NCI-H748 (cell line): ENCODE results near the gene GRID1.

Source experiments
- DNase-seq: peaks from one replicate; lab custom pipeline; 2025; ENCODE audit not compliant: unreplicated experiment; lab: John Stamatoyannopoulos, UW

The GRID1 gene

GRCh38 chr10:85917601-85918000 lies 449.0 kb downstream of the GRID1 start:
- no peak for DNase-seq

GRCh38 chr10:85916994-85917573 lies 449.5 kb downstream of the GRID1 start:
- peak; percentile 94 for DNase-seq

DNA sequence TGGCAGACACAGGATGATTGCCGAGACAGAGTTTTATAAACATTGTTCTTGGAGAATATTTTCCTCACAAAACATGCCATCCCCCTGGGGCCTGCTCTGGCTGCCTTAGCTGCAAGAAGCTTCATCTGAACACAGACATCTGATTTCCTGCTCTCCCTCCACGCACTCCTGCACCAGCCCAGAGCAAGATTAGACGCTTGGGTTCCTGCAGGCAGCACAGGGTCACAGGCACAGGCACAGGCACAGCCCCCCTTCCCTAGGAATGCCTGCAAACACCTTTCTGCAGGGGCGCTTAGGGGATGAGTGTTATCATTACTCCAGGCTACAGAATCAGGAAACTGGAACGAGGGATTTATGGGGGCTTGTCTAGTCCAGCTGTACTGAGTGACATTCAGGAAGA lies 450.3 kb downstream of the GRID1 start:
- DNase-seq, result no peak

GRCh38 chr10:85915245-85915846 lies 451.2 kb downstream of the GRID1 start:
- DNase-seq, result no peak

GRCh38 chr10:85914720-85915119 lies 451.9 kb downstream of the GRID1 start:
- no peak for DNase-seq

DNA sequence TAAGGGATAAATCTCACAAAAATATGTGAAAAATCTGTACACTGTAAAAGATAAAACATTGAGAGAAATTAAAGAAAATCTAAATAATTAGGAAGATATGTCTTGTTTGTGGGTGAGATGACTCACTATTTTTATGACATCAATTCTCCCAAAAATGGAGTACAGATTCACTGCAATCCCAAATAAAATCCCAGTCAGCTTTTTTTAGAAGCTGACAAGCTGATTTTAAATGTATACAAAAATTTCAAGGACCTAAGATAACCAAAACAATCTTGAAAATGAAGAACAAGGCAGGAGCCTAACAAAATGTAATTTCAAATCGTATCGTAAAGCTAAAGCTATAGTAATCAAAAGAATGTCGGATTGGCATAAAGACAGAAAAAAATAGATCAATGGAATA lies 458.1 kb downstream of the GRID1 start:
- DNase-seq, result no peak

DNA sequence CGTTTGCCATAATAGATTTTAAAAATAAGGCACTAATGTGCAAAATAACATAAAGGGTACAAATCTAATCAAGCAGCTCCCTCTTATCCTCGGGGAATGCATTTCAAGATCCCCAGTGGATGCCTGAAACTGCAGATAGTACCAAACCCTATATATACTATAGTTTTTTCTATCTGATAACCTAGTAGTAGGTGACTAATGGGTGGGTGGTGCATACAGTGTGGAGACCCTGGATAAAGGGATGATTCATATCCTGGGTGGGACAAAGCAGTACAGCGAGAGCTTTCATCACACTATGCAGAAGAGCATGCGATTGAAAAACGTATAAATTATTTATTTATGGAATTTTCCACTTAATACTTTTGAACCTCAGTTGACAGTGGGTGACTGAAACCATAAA lies 464.5 kb downstream of the GRID1 start:
- no peak for DNase-seq

DNA sequence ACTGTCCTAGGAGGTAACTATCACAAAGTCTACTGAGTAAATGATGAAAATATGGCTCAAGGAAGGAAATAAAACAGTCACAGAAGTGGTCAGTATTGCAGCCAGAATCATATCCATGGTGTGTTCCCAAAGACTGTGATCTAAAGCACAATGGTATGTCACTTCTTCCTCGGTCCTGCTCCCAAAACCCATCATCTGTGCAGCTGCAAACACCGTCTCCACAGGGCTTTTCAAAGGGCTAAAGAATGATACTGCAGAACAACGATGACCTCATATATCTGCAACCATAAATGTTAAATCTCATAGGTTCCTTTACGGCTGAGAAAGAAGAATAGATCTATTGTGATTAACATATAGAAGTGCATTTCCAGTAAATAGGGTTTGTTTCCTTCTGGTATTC lies 465.0 kb downstream of the GRID1 start:
- no peak for DNase-seq

GRCh38 chr10:85900487-85900886 lies 466.1 kb downstream of the GRID1 start:
- no peak for DNase-seq

GRCh38 chr10:85900061-85900460 lies 466.5 kb downstream of the GRID1 start:
- no peak for DNase-seq

- no peak for DNase-seq
Observed at GRCh38 chr10:85891472-85891871, 475.1 kb downstream of the GRID1 start.

DNA sequence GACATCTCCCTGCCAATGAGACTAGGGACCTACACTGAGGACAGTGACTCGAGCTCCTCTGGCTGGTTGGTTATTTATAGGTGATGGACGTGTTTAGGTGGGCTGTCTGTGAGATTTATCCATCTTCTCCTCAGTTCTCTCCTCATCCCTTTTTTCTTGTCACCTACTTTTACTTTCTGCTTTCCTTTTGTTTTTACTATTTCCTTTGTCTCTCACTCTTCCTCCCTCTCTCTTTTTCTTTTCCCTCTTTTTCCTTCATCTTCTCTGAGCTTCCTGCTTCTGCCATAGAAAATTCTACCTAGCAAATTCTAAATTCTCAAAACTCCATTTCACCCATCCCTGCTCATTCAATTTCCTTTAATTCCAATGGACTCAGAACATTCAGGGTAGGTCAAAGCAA lies 478.0 kb downstream of the GRID1 start:
- no peak for DNase-seq

DNA sequence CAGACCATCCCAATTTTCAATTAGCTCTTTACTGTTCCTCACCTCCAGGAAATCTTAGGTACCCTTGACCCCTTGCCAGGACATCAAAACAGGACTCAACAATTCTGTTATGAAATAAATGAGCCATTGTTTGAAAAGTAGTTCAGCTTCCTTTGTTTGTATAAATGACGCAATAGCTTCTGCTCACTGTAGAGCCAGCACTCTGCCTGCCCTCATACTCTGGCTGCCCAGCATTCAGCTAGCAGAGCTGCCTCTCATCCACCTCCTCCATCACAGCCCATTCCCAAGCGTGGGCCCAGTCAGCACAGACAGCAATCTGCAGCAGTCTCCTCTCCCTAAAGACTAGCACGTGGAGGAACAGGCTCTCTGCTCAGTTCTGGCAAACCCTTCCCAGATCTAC lies 478.6 kb downstream of the GRID1 start:
- DNase-seq, result no peak

- DNase-seq, result no peak
Observed at GRCh38 chr10:85874208-85874607, 492.4 kb downstream of the GRID1 start.

GRCh38 chr10:85873063-85873462 lies 493.5 kb downstream of the GRID1 start:
- no peak for DNase-seq

DNA sequence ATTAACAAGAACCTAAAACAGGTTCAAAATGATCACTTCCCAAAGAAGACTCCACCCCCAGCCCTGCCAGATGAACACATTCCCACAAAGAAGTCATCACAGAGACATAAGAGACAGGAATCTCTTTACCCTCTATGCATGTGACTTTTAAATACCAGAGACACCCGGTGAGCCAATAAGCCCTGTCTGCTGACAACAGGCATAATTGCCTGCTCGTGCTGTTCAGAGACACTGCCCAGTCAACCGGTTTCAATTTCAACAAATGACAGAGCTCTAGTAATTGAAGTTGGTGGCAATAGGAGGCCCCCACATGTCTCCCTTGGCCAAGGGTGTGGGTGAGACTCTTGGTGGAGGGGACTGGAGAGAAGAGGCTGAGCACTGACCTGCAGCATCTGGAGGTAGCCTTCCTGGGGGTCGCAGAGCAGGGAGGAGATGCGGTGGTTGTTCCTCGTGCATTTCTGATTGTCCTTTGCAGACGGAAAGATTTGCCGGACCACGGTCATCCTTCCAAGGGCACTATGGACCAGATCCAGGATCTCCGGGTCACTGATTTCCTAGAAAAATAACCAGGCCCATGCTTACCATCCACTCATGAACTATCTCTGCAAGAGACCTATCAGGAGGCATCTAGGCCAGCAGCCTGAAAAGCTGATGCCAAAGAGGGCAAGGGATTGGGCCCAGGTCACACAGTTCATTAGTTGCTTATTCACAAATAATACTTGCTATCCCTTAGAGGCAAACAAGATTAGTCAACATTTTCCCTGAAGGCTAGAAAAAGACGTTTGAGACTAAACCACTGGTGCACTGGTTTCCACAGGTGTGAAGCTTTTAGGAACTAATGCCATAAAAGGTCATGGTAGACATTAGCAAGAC lies 497.7 kb downstream of the GRID1 start:
- no peak for DNase-seq

DNA sequence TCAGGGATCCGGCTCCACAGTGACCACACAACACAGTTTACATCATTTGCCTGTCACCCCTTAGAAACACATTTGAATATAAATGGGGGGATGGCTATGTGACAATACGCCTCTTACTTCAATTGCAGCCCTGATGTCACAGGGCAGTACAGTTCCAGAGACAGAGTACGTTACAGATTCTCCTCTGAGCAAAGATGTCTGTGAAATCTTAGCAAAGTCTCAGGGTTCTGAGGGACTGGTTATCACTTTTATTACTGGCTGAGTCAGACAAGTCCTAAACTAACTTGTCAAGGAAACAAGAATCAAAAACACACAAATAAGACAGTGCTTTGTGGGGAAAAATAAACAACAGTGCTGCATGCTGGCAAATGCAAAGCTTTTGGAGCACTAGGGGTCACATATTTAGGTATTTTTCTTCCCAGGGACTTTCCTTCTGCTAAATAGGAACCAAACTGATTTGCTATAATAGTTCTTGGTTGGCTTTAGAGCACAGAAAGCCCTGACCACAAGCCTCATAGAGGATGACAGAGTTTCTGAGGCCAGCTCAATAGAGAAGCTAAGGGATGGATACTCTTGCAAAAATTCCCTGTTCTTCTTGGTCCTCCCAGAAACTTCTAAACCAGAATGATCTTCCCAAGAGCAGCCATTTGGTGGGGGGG lies 501.6 kb downstream of the GRID1 start:
- no peak for DNase-seq

DNA sequence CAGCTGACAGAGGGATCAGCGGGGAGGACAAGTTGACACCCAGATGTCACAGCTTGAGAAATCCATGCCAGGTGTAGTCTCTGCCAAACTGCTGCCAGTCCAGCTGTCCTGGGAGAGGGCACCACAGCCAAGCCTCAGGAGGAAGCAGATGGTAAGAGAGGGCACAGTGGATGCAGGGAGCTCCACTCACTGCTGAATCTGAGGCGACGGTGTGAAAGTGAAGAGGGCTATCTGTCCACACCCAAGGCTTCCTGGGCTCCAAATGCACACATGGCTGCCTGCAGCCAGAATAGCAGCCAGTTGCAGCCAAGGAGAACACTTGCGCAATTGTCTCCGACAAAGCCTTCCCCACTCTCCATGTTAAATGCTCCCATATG lies 502.4 kb downstream of the GRID1 start:
- no peak for DNase-seq

DNA sequence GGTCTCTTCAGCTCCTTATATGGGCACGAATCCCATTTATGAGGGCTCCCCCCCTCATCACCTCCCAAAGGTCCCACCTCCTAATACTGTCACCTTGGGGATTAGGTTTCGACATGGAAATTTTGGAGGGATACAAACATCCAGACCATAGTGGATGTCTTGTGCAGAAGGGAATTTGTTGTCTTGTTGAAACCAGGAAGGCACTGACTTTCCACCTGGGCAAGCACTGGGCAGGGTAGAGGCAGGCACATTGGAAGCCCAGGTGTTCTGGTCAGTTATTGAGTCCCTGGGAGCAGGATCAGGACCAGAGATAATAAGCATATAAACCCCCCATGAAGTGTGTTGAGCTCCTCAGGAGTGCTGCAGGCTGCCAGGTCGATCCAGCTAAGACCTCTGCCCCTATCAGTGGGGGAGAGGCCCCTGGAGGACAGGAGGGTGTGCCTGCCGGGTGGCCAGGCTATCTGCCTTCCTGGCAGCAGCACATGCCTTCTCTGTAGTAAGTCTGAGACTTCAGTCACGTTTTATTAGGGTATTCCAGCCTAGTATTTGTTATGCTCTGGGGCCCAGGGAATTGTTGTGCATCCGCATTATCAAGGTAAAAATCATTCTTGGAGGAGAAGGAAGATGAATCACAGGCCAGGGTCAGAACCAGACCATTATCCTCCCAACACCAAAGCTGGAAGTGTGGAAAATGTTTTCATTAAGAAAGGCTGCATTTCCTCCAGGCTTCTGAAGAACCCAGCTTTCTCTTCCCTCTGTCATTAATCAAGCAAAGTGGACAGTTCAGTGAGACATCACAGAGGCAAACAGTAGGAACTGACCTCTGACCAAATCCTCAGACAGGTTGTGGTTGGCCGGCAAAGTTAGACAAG lies 503.1 kb downstream of the GRID1 start:
- DNase-seq, result no peak

DNA sequence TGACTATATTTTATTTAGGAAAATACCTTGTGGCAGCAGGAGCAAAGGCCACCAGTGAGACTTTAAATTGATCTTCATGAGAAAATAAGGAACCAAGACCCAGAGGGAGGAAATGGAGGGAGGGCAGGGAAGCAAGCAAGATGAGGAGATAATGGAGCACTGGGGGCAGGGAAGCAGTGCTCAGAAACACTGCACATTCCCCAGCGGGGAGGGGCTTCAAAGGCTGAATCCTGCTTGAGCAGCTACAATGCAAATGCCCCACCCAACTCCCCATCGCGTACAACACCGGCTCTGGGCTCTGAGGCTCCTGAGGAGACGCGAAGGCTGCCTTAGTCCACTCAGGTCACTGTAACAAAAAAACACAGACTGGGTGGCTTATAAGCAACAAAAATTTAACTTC lies 503.8 kb downstream of the GRID1 start:
- DNase-seq, result peak; percentile 3
